Activated naive CD8-positive, alpha-beta T cell treated with anti-CD3 and anti-CD28 coated beads, Interleukin-2, amount 50 U/mL, for 16 hours (primary cell): ENCODE measurements around the gene NCR1.
"Not testable (repeated sequence)": the region's sequence is repeated elsewhere in the genome, so short reads cannot be mapped to it uniquely, and the experiment has no call there.

Experiments used
- DNase-seq: peaks from one replicate; pipeline ENCODE4 v3.0.0-alpha.2; 2020; ENCODE audit warnings: low read depth, low spot score

NCR1 gene

DNA sequence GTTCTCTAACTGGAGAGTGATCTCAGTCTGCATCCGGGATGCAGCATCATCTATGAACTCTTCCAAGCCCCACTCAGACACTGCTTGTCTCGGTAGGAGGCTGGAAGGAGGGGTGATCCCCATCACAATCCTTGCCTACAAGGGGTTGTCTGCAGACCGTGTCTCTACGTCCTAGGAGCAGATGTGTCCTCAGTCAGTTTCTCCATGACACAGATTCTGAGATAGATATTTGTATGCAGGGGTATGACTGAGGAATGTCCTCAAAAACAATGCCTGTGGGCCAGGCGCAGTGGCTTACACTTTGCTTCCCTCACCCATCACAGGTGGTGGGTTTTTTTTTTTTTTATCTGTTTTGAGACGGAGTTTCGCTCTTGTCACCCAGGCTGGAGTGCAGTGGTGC is 871 bp downstream of the NCR1 start:
- no peak for DNase-seq

DNA sequence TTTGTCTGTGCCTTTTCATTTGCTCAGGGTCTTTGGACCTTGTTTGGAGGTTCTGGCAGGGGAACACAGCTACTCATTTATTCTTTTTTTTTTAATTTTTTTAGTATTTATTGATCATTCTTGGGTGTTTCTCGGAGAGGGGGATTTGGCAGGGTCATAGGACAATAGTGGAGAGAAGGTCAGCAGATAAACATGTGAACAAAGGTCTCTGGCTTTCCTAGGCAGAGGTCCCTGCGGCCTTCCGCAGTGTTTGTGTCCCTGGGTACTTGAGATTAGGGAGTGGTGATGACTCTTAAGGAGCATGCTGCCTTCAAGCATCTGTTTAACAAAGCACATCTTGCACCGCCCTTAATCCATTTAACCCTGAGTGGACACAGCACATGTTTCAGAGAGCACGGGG is 2.0 kb downstream of the NCR1 start:
- not testable (repeated sequence) for DNase-seq

DNA sequence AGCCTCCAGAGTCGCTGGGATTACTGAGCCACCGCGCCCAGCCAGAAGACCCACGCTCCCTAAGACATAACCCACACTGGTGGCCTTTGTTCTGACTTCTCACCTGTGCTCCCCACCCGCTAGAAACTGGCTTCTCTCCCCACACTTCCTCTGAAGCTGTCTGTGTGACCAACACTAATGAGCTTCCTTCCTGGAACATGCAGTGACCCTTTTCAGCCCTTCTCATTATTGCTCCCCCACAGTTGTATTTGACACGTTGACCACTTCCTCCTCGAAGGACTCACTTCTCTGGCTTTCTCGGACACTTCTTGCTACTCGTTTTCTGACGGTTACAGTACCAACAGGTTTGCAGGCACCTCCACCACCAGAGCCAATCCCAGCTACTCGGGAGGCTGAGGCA is 10.9 kb downstream of the NCR1 start:
- no peak for DNase-seq

DNA sequence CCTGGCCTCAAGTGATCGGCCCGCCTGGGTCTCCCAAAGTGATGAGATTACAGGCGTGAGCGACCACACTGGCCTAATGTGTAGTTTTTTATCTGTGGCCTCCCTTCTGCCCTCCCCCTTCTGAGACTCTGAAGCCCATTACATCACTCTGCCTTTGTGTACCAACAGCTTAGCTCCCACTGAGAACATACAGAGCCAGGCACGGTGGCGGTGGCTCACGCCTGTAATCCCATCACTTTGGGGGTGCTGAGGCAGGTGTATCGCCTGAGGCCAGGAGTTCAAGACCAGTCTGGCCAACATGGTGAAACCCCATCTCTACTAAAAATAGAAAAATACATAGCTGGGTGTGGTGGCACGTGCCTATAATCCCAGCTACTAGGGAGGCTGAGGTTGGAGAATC is 12.6 kb downstream of the NCR1 start:
- no peak for DNase-seq

DNA sequence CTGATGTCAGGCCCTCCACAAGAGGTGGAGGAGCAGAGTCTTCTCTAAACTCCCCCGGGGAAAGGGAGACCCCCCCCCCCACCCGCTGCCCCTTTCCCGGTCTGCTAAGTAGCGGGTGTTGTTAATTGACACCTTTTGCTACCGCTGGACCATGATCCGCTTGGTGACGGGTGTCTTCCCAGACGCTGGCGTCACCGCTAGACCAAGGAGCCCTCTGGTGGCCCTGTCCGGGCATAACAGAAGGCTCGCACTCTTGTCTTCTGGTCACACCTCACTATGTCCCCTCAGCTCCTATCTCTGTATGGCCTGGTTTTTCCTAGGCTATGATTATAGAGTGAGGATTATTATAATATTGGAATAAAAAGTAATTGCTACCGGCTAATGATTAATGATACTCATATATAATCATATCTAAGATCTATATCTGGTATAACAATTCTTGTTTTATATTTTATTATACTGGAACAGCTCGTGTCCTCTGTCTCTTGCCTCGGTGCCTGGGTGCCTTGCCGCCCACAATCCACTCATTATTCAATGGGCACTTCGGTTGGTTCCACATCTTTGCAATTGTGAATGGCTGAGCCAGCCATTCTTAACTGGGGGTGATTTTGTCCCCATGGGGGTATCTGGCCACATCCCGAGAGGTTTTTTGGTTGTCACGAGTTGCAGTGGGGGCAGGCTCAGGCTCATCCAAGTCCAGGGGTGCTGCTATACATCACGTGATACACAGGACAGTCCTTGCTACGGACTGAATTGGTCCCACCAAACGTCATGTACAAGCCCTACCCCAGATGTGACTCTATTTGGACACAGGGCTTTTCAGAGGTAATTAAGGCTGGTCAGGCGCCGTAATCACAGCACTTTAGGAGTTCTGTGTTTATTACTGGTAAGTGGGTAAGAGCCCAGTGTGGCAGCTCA is 14.0 kb downstream of the NCR1 start:
- DNase-seq = not testable (repeated sequence)

DNA sequence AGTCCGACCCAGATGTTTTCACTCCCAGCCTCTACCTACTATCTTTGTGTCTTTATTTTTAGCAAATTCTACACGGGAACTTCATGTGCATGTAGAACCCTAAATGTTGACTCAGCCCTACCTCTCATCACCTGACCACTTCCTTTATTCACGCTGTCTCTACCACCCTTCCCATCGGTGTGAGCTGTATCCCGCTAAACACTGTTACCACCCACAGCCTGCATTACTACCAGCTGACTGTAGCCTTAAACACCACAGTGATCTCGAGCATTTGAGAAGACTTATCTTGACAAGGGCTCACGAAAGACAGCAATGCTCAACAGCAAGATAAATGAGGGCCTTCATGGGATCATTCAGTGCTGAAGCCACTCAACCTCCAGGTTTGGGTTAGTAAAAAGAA is 15.1 kb downstream of the NCR1 start:
- no peak for DNase-seq

DNA sequence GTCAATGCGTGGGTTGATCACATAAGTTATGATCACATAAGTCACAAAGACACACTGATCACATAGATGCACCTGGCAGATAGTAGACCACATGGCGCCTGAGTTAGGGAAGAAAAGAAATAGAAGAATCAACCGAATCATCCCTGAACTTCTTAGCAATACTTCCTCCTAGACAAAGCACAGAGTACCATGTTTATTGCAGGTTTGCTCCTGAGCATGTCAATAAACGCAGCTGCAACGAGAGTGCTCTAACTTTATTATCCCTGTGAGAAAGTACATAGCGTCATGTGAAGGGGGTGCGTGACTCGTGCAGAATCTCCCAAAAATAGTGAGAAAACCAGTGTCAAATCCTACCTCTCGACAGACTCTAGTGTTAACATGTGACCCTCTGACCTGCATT is 17.3 kb downstream of the NCR1 start:
- DNase-seq = no peak

DNA sequence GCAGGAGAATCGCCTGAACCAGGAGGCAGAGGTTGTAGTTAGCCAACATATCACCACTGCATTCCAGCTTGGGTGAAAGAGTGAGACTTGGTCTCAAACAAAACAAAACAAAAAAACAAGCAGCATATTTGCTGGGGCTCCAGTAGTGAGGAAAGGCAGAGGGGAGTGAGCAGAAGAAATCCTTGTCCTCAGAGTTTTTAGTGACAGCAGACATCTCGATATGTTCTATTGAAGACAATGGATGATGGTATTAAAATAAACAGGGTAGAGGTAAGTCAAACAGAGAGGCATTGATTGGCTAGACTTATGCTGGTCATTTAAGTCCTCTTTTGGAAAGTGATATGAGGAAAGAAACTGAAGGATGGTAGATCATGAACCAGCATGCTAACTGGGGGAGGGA is 22.4 kb downstream of the NCR1 start:
- DNase-seq = no peak

DNA sequence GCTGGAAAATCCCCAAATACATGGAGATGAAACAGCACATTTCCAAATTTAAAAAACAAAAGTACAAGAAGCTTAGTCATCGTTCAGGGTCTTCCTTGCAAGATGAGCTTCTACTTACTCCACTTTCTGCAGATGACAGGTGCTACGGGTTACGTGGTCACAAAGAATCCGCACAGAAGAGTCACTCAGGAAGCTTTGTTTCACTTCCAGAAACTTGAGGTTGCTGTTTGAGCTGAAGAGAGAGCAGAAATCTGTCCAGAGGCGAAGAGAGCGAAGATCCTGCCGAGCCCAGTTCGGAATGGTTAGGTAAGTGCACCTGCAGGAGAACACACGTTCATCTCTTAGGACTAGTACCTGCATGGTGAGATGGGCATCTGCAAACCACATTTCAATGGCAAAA is 32.0 kb downstream of the NCR1 start:
- no peak for DNase-seq

DNA sequence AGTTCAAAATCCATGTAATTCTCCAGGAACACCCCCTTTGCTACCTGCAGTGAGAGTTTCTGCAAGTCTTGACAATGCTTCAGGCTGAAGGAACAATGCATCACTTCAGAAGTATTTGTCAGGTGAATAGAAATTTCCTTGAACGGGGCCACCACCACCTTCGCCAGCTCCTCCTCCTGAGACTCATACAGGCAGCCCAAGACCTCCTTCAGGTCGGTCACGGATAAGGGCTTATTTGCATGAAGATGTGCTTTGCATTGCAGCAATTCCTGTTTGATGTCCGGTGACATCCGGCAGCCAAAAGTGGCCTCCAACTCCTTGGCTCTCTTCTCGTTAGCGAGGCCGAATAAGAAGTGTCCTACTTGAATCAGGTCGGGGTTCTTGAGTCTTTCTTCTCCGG is 33.0 kb downstream of the NCR1 start:
- DNase-seq = no peak

DNA sequence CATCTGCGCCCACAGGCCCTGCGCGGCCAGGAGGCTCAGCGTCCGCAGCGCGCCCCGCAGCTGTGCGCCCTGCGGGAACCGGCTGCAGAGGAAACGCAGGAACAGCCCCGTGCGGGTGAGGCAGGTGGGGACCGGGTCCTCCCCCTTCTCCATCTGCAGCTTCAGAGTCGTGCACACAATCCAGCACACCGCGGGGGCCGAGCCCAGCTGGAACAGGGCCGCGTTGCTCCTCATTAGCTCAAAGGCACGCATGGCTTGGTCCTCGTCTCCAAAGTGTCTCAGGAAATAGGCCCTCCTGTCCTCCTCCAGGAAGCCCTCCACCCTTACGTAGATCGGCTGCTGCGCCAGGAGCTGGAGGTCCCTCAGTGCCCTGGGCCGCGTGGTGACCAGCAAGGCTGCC is 33.6 kb downstream of the NCR1 start:
- not testable (repeated sequence) for DNase-seq

DNA sequence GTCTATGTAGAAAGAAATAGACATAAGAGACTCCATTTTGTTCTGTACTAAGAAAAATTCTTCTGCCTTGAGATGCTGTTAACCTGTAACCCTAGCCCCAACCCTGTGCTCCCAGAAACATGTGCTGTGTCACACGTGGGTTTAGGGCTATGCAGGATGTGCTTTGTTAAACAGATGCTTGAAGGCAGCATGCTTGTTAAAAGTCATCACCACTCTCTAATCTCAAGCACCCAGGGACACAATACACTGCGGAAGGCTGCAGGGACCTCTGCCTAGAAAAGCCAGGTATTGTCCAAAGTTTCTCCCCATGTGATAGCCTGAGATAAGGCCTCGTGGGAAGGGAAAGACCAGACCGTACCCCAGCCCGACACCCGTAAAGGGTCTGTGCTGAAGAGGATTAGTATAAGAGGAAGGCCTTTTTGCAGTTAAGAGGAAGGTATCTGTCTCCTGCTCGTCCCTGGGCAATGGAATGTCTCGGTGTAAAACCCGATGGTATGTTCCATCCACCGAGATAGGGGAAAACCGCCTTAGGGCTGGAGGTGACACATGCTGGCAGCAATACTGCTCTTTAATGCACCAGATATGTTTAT is 37.9 kb downstream of the NCR1 start:
- not testable (repeated sequence) for DNase-seq

DNA sequence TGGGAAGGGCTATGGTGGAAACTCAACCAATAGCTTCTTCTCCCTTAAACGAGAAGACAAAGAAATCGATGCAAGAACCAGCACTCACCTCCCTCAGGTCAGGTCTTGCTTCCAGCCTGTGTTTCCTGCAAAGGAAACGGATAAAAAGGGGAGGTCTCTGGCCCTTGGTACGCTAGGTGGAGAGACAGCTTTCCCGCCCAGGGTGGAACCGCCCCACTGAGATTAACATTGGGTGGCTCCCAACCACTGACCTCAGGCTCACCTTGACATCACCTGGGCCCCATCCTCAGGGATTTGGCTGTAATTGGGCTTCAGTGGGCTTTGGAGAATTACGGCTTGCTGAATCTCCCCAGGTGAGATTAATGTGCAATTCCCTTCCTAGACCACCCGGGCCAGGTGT is 41.4 kb downstream of the NCR1 start, which contains the start of gene NLRP7:
TSS of gene NLRP7 (minus strand) at position 150 of the 400 bp plus-strand sequence.
- no peak for DNase-seq

DNA sequence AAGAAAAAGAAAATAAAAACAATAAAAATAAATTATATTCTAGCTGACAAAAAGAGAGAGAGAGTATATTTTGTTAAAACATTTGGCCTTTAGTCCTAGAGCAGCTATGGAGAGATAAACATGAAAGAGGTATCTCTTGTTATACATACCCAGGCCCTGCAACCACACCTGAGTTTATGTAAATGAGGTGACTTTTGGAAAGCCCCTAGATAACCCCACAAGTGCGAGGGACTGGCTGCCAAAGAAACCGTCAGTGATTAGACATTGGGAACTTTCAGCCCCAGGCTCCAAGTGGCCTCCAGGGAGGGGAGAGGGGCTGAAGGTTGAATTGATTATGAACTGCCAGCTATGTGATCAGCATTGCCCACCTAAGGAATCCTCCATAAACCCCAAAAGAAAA is 43.5 kb downstream of the NCR1 start:
- DNase-seq = no peak

DNA sequence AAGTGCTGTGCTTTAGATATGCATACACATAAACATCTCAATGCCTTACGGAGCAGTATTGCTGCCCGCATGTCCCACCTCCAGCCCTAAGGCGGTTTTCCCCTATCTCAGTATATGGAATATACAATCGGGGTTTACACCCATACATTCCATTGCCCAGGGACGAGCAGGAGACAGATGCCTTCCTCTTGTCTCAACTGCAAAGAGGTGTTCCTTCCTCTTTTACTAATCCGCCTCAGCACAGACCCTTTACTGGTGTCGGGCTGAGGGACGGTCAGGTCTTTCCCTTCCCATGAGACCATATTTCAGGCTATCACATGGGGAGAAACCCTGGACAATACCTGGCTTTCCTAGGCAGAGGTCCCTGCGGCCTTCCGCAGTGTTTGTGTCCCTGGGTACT is 44.6 kb downstream of the NCR1 start:
- not testable (repeated sequence) for DNase-seq

DNA sequence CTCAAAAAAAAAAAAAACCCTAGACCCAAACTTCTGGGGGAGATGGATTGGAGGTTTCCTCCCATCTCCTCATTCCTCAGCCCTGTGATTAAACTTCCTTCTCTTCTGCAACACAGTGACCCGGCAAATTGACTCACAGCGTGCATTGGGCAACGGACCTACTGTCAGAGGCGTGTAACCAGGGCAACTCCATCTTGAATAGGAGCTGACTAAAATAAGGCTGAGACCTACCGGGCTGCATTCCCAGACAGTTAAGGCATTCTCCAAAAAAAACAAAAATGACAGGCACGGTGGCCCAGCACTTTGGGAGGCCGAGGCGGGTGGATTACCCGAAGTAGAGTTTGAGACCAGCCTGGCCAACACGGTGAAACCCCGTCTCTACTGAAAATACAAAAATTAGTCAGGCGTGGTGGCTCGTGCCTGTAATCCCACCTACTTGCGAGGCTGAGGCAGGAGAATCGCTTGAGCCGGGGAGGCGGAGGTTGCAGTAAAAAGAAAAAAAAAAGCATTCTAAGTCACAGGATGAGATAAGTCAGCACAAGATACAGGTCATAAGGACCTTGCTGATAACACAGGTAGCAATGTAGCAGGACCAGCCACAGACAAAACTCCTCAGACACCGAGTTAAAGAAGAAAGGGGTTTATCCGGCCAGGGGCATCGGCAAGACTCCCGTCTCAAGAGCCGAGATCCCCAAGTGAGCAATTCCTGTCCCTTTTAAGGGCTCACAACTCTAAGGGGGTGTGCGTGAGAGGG is 46.8 kb downstream of the NCR1 start:
- DNase-seq = no peak

DNA sequence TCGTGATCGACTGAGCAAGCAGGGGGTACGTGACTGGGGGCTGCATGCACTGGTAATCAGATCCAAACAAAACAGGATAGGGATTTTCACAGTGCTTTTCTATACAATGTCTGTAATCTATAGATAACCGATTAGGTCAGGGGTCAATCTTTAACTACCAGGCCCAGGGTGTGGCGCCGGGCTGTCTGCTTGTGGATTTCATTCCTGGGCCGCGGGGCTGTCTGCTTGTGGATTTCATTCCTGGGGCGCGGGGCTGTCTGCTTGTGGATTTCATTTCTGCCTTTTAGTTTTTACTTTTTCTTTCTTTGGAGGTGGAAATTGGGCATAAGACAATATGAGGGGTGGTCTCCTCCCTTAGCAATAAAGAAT is 47.4 kb downstream of the NCR1 start:
- DNase-seq = not testable (repeated sequence)

DNA sequence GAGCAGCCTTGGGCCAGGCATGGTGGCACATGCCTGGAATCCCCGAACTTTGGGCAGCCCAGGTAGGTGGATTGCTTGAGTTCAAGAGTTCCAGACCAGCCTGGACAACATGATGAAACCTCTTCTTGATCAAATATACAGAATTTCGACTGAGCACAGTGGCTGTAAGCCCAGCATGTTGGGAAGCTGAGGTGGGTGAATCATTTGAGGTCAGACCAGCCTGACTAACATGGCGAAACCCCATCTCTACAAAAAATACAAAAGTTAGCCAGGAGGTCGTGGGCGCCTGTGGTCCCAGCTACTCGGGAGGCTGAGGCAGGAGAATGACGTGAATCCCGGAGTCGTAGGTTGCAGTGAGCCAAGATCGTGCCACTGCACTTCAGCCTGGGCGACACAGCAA is 49.4 kb downstream of the NCR1 start:
- DNase-seq = no peak

DNA sequence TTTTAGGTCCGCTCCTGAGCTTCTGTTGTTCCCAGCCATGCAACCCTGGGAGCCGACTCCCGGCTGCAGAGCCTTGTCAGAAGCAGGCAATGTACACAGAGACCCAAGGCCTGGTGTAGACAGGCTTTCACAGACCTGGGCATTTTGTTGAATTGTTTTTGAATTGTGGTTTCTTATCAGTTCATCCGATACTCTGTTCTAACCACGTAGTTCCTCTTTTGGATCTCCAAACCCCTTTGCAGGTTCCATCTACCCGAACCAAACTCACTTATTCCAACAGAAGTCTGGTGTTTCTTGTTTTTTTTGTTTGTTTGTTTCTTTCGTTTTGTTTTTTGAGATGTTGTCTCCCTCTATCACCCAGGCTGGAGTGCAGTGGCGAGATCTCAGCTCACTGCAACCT is 53.9 kb downstream of the NCR1 start:
- DNase-seq = no peak
